ENCODE data around the gene C9orf152.

DNA sequence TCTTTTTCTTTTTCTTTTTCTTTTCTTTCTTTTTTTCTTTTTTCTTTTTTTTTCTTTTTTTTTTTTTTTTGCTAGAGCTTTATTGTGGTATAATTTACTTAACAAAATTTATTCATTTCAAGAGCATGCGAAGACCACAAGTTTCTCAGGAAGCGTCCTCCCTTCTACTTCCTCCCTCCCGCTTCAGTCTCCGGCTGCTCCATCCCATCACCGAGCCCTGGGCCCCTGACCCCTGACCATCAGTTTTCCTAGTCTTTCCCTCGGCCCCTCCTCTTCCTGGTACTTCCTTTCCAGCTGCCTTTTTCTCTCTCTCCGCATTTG lies 34.7 kb downstream of the C9orf152 start:
- TF ChIP-seq ZNF253 (CRISPR knock-in tag; IDR thresholded peaks at IDR 0.05; ENCODE audit: borderline replicate concordance) (no peak), MYC (CRISPR knock-in tag; IDR thresholded peaks at IDR 0.05; ENCODE audit: borderline replicate concordance) (no peak), RFXANK (CRISPR knock-in tag; IDR thresholded peaks at IDR 0.05) (no peak), CTCF (CRISPR knock-in tag; IDR thresholded peaks at IDR 0.05) (no peak), ZFP37 (CRISPR knock-in tag; IDR thresholded peaks at IDR 0.05; ENCODE audit: borderline replicate concordance) (no peak), AGO1 (IDR thresholded peaks at IDR 0.05; ENCODE audit: low read depth, low read length, poor library complexity, severe bottlenecking) (no peak)
- TF ChIP-seq, protein P1, sequence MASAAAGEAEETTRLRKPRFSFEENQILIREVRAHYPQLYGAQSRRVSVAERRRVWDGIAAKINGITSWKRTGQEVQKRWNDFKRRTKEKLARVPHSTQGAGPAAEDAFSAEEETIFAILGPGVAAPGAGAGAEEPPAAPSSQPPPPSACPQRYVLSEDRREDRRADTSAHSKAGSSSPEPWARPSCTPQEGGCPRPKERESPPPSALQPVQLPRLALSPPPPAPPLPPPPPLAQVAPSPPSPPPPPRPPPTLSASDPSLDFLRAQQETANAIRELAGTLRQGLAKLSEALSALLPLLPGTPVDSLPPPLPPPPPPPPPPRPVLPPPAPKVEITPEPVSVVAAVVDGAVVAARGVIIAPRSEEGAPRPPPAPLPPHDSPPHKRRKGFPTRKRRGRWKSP (CRISPR knock-in tag; IDR thresholded peaks at IDR 0.05): no peak

Data from HepG2 (cell line).